Tibial nerve (tissue), 4 donors: ENCODE data around the gene C2CD2L. TPM values are rescaled to one million over a fixed set of nuclear protein-coding genes. Genes with fewer than 3 reads are reported as not detected.

ENCODE experiments used
- DNase-seq, 2 donors: peaks; one replicate each; pipeline ENCODE4 v3.0.0-alpha.2; 2019; ENCODE audit warnings: low spot score in 2 of 2
- H3K27ac ChIP-seq, 4 donors: fragments of 200-600 bp; sonication (generic) in 3 of 4; one replicate each; pipeline ENCODE4 v1.5.1; 2017 to 2019; ENCODE audit warnings: mild to moderate bottlenecking in 1 of 4
- H3K27me3 ChIP-seq, 2 donors: fragments of 200-600 bp; sonication (generic) in 1 of 2; one replicate each; pipeline versions ENCODE4 v1.5.1 to v1.6.0; 2017 to 2019
- H3K36me3 ChIP-seq, 3 donors: fragments of 200-600 bp; sonication (generic); one replicate each; pipeline ENCODE4 v1.5.1; 2018 to 2019
- H3K4me1 ChIP-seq, 4 donors: fragments of 200-600 bp; sonication (generic) in 3 of 4; one replicate each; pipeline ENCODE4 v1.5.1; 2017 to 2019
- H3K4me3 ChIP-seq, 4 donors: fragments of 200-600 bp; sonication (generic) in 3 of 4; one replicate each; pipeline ENCODE4 v1.5.1; 2017 to 2019; ENCODE audit warnings: mild to moderate bottlenecking in 1 of 4, moderate library complexity in 1 of 4
- H3K9me3 ChIP-seq, 4 donors: fragments of 200-600 bp; sonication (generic) in 3 of 4; one replicate each; pipeline ENCODE4 v1.5.1; 2017 to 2019
- CTCF ChIP-seq, 5 experiments: fragments of 200-600 bp in 3 of 5; fragments of 450-650 bp in 2 of 5; sonication (generic) in 3 of 5; IDR thresholded peaks; one replicate each; pipeline ENCODE4 v1.5.1; 2016 to 2019; ENCODE audit warnings: antibody characterized with exemption in 5 of 5, mild to moderate bottlenecking in 3 of 5, moderate library complexity in 2 of 5
- EP300 ChIP-seq, 2 donors: sonication (generic); formaldehyde crosslinking; IDR thresholded peaks; one replicate each; pipeline ENCODE4 v1.6.1; 2017; ENCODE audit warnings: antibody characterized with exemption in 2 of 2, mild to moderate bottlenecking in 1 of 2
- POLR2A ChIP-seq, 2 donors: fragments of 450-650 bp; IDR thresholded peaks; one replicate each; pipeline ENCODE4 v1.6.1; 2017; ENCODE audit warnings: antibody characterized with exemption in 2 of 2, mild to moderate bottlenecking in 2 of 2, moderate library complexity in 2 of 2
- WGBS, 2 donors: methylation state at CpG; one replicate each; pipeline ENCODE4 v1.1.5; 2018; 5-methylcytosine and 5-hydroxymethylcytosine counted together
- total RNA-seq, 4 donors: library from RNA; depleted of rRNA; stranded (reverse); fragments of >200 nt; gene quantifications; one replicate each; pipeline ENCODE4 v1.1.0, GENCODE V29; 2016

Gene C2CD2L
- total RNA-seq, 4 donors from 2014 or later = 11.4 to 13.8 (median 12.3) TPM

GRCh38 chr11:119167933-119168332, 60.8 kb downstream of the C2CD2L start:
- peaks cover 0 to 20% (median 2%) of the 10 kb centered on the region in 4 donors for H3K4me1 ChIP-seq
- no peaks in the 10 kb centered on the region for H3K9me3 ChIP-seq
- 39 to 44% methylated on average over 6 of the region's 6 CpGs for WGBS, 2 donors
- peaks cover 0 to 14% (median 0%) of the 10 kb centered on the region in 3 donors for H3K36me3 ChIP-seq
- peak overlapping the region in 2 of 4 donors; percentile 91 to 95 for H3K27ac ChIP-seq
- no peak overlapping the region for H3K4me3 ChIP-seq
- DNase-seq = no peak
- no peaks in the 10 kb centered on the region for H3K27me3 ChIP-seq
- TF ChIP-seq POLR2A (IDR thresholded peaks at IDR 0.05) = no peak
- TF ChIP-seq EP300 (IDR thresholded peaks at IDR 0.05) = no peak
- TF ChIP-seq CTCF (IDR thresholded peaks at IDR 0.05) = no peak

Other genes starting within 250 kb of the C2CD2L start
- not detected for gene CXCR5, start 223.5 kb upstream of the C2CD2L start, total RNA-seq
- gene BCL9L, start 181.4 kb upstream of the C2CD2L start, total RNA-seq = 10 to 100 TPM; 15.7 to 36.0 (median 28.5) TPM
- gene UPK2, start 151.0 kb upstream of the C2CD2L start, total RNA-seq = not detected
- gene FOXR1, start 135.6 kb upstream of the C2CD2L start, total RNA-seq = not detected
- gene CENATAC, start 109.2 kb upstream of the C2CD2L start, total RNA-seq = 100 to 1,000 TPM in 1 of 4 donors, 10 to 100 TPM in 3; 77.3 to 158 (median 88.0) TPM
- gene RPS25, start 89.0 kb upstream of the C2CD2L start, total RNA-seq = 1,000 to 10,000 TPM; 1,034 to 1,871 (median 1,524) TPM
- gene TRAPPC4, start 88.6 kb upstream of the C2CD2L start, total RNA-seq = 10 to 100 TPM; 64.7 to 92.0 (median 81.8) TPM
- 10 to 100 TPM; 24.6 to 32.2 (median 29.2) TPM for gene SLC37A4, start 76.5 kb upstream of the C2CD2L start, total RNA-seq
- gene HYOU1, start 50.1 kb upstream of the C2CD2L start, total RNA-seq = 100 to 1,000 TPM in 1 of 4 donors, 10 to 100 TPM in 3; 78.1 to 102 (median 91.3) TPM
- gene VPS11, start 39.5 kb upstream of the C2CD2L start, total RNA-seq = 10 to 100 TPM; 25.8 to 54.9 (median 37.1) TPM
- gene HMBS, start 22.5 kb upstream of the C2CD2L start, total RNA-seq = 10 to 100 TPM in 3 of 4 donors, 1 to 10 TPM in 1; 6.7 to 18.3 (median 10.6) TPM
- 10 to 100 TPM; 20.7 to 33.9 (median 23.5) TPM for gene DPAGT1, start 5.5 kb upstream of the C2CD2L start, total RNA-seq
- 10 to 100 TPM; 21.9 to 36.1 (median 27.0) TPM for gene HINFP, start 14.2 kb downstream of the C2CD2L start, total RNA-seq
- under 1 TPM in 2 of 4 donors, not detected in 2; under 0.01 to 0.30 TPM for gene ABCG4, start 41.7 kb downstream of the C2CD2L start, total RNA-seq
- 10 to 100 TPM; 16.0 to 27.7 (median 20.5) TPM for gene NLRX1, start 61.4 kb downstream of the C2CD2L start, total RNA-seq
- under 1 TPM in 1 of 4 donors, not detected in 3; 0.30 TPM for gene NHERF4, start 78.1 kb downstream of the C2CD2L start, total RNA-seq
- gene CBL, start 99.0 kb downstream of the C2CD2L start, total RNA-seq = 10 to 100 TPM; 14.2 to 19.2 (median 16.0) TPM
- 1,000 to 10,000 TPM in 1 of 4 donors, 100 to 1,000 TPM in 3; 612 to 1,198 (median 830) TPM for gene MCAM, start 209.8 kb downstream of the C2CD2L start, total RNA-seq
- gene RNF26, start 227.2 kb downstream of the C2CD2L start, total RNA-seq = 10 to 100 TPM; 13.8 to 19.2 (median 15.9) TPM
- gene C1QTNF5, start 233.5 kb downstream of the C2CD2L start, total RNA-seq = 10 to 100 TPM; 12.5 to 55.2 (median 34.1) TPM
- gene MFRP, start 239.4 kb downstream of the C2CD2L start, total RNA-seq = under 1 TPM in 1 of 4 donors, not detected in 3; 0.44 TPM